ENCODE data around the gene PFKP.
A peak's percentile ranks its signal among the peaks of the same experiment; 100 is the strongest.

Gene PFKP

GRCh38 chr10:3067118-3067858 is at the start of gene PFKP:
PFKP (plus strand) TSS chr10:3067548; CDS start chr10:3067596, 48 bp downstream.
- Histone ChIP-seq H3K36me3 (ENCODE audit: control insufficient read depth in 2 of 2, insufficient read depth in 1 of 2, low read length in 2 of 2) (peaks cover 17 to 25% of the 10 kb centered on the region in 2 experiments), H3K27ac (ENCODE audit: extremely low read depth, low read depth, low read length) (peak within 1 kb of the TSS; percentile 81; the same call in 1 of the 2 replicates), H3K9me3 (ENCODE audit: control insufficient read depth, insufficient read depth, low read depth, low read length) (no peaks in the 10 kb centered on the region), H3K4me3 (ENCODE audit: low read depth, low read length) (peak within 1 kb of the TSS; percentile 77), H3K4me1 (ENCODE audit: control insufficient read depth, insufficient read depth, low read length) (peaks cover 5% of the 10 kb centered on the region)
- ChIA-PET CTCF (interaction anchor here (0.6 to 0.9 kb wide), 2 partner anchors 76 to 1225 kb away, joined by 3 read pairs; no protein-coding TSS in a partner anchor), POLR2A (interaction anchor here (0.6 to 1.3 kb wide), 3 partner anchors 28 to 1833 kb away, joined by 4 to 8 read pairs (median 4); no protein-coding TSS in a partner anchor)
- peak; percentile 71; the same call in 1 of the 2 replicates for TF ChIP-seq ZNF324 (tag by site-specific recombination; IDR thresholded peaks at IDR 0.05)
- peak; percentile 71 for TF ChIP-seq GLIS2 (tag by site-specific recombination; IDR thresholded peaks at IDR 0.05)
- peak; percentile 85 for TF ChIP-seq ZFHX2 (tag by site-specific recombination; conservative IDR thresholded peaks at IDR 0.05)
- TF ChIP-seq ZNF394 (tag by site-specific recombination; IDR thresholded peaks at IDR 0.05; ENCODE audit: borderline replicate concordance) = peak; percentile 31; the same call in 1 of the 2 replicates
- peak; percentile 79 for TF ChIP-seq KLF1 (tag by site-specific recombination; IDR thresholded peaks at IDR 0.05)
- TF ChIP-seq SETDB1 (IDR thresholded peaks at IDR 0.05; ENCODE audit: insufficient read length, low read length) = no peak
- 0 out of 2 replicates have a peak, but pooled peaks have one; percentile 39 for TF ChIP-seq ZFP37 (tag by site-specific recombination; IDR thresholded peaks at IDR 0.05)
- TF ChIP-seq ZBTB7A (tag by site-specific recombination; IDR thresholded peaks at IDR 0.05; ENCODE audit: low read depth) = 0 out of 2 replicates have a peak, but pooled peaks have one; percentile 73
- peak; percentile 80 for TF ChIP-seq ZBTB11 (tag by site-specific recombination; conservative IDR thresholded peaks at IDR 0.05; ENCODE audit: low read depth)
- TF ChIP-seq ZSCAN30 (tag by site-specific recombination; IDR thresholded peaks at IDR 0.05) = peak; percentile 19; the same call in 1 of the 2 replicates
- peak; percentile 79 for TF ChIP-seq ZBTB26 (tag by site-specific recombination; optimal IDR thresholded peaks at IDR 0.05)
- TF ChIP-seq TSHZ1 (tag by site-specific recombination; IDR thresholded peaks at IDR 0.05; ENCODE audit: borderline replicate concordance) = 0 out of 2 replicates have a peak, but pooled peaks have one; percentile 25
- 0 out of 2 replicates have a peak, but pooled peaks have one; percentile 31 for TF ChIP-seq SCRT1 (tag by site-specific recombination; IDR thresholded peaks at IDR 0.05; ENCODE audit: borderline replicate concordance)
- TF ChIP-seq RBAK (tag by site-specific recombination; IDR thresholded peaks at IDR 0.05) = no peak
- TF ChIP-seq SP3 (tag by site-specific recombination; IDR thresholded peaks at IDR 0.05) = peak; percentile 39; the same call in 1 of the 2 replicates
- peak; percentile 28; the same call in 1 of the 2 replicates for TF ChIP-seq ZNF449 (tag by site-specific recombination; IDR thresholded peaks at IDR 0.05)
- TF ChIP-seq KLF8 (tag by site-specific recombination; IDR thresholded peaks at IDR 0.05) = peak; percentile 22; the same call in 1 of the 2 replicates
- 0 out of 2 replicates have a peak, but pooled peaks have one; percentile 28 for TF ChIP-seq REPIN1 (tag by site-specific recombination; IDR thresholded peaks at IDR 0.05; ENCODE audit: low read depth)
- no peak for TF ChIP-seq ZNF416 (tag by site-specific recombination; IDR thresholded peaks at IDR 0.05)
- TF ChIP-seq GLIS1 (tag by site-specific recombination; IDR thresholded peaks at IDR 0.05) = peak; percentile 98
- TF ChIP-seq ZXDB (tag by site-specific recombination; IDR thresholded peaks at IDR 0.05) = peak; percentile 28; the same call in 1 of the 2 replicates
- no peak for TF ChIP-seq HOXD13 (CRISPR knock-in tag; IDR thresholded peaks at IDR 0.05; ENCODE audit: borderline replicate concordance)
- 0 out of 2 replicates have a peak, but pooled peaks have one; percentile 44 for TF ChIP-seq KLF7 (tag by site-specific recombination; IDR thresholded peaks at IDR 0.05; ENCODE audit: borderline replicate concordance)
- TF ChIP-seq ZNF398 (tag by site-specific recombination; IDR thresholded peaks at IDR 0.05) = peak; percentile 72
- peak; percentile 64 for TF ChIP-seq EGR2 (tag by site-specific recombination; IDR thresholded peaks at IDR 0.05; ENCODE audit: low read depth)

Data from HEK293 (cell line).